ENCODE measurements around the gene PDGFA.

DNA sequence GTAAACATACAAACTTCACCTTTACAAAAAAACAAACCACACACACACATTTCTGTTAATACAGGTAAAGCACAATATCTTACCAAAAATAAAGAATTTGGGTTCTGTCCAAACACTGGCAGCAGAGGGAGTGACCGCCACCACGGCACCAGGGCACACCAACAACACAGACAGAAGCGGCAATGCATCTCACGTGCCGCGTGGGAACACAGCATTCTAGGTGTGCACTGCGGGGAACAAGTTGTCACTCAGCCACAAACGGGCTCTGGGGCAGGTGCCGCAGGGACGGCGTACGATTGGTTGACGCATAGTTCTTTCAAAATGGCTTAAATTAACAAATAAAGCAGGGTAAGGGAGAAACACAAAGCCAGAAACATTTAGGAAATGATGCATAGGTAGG is 22.3 kb downstream of the PDGFA start:
- TF ChIP-seq, protein P1, sequence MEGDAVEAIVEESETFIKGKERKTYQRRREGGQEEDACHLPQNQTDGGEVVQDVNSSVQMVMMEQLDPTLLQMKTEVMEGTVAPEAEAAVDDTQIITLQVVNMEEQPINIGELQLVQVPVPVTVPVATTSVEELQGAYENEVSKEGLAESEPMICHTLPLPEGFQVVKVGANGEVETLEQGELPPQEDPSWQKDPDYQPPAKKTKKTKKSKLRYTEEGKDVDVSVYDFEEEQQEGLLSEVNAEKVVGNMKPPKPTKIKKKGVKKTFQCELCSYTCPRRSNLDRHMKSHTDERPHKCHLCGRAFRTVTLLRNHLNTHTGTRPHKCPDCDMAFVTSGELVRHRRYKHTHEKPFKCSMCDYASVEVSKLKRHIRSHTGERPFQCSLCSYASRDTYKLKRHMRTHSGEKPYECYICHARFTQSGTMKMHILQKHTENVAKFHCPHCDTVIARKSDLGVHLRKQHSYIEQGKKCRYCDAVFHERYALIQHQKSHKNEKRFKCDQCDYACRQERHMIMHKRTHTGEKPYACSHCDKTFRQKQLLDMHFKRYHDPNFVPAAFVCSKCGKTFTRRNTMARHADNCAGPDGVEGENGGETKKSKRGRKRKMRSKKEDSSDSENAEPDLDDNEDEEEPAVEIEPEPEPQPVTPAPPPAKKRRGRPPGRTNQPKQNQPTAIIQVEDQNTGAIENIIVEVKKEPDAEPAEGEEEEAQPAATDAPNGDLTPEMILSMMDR (IDR thresholded peaks at IDR 0.05; ENCODE audit: borderline replicate concordance, extremely low read depth, low read length, poor library complexity, severe bottlenecking): no peak
- no peak for TF ChIP-seq EZH2 (IDR thresholded peaks at IDR 0.05; ENCODE audit: borderline replicate concordance, low read depth, low read length, severe bottlenecking)
